DMS153 (cell line): ENCODE results near the gene OR8K3.
A peak's percentile ranks its signal among the peaks of the same experiment; 100 is the strongest.

ENCODE experiments used
- DNase-seq: peaks from one replicate; lab custom pipeline; 2025; lab: John Stamatoyannopoulos, UW

OR8K3 gene

GRCh38 chr11:56314844-56315243, at the start of gene OR8K3:
Gene OR8K3, plus strand, starts transcription at chr11:56315144. Its CDS starts 3,163 bp downstream, at chr11:56318307.
- no peak for DNase-seq

- DNase-seq, result peak; percentile 42
Observed at GRCh38 chr11:56271092-56271491, 43.9 kb upstream of the OR8K3 start.

GRCh38 chr11:56273854-56274253, 41.1 kb upstream of the OR8K3 start, which contains the start of gene OR5T1:
Gene OR5T1, plus strand, starts transcription at chr11:56274154. Its CDS starts 1,485 bp downstream, at chr11:56275639.
- DNase-seq, result no peak

- DNase-seq, result no peak
Observed at GRCh38 chr11:56292154-56292553, 22.8 kb upstream of the OR8K3 start, which contains the start of gene OR8H1. Gene OR8H1, minus strand, starts transcription at chr11:56292254. Its CDS starts 1,192 bp downstream, at chr11:56291062.

- no peak for DNase-seq
Observed at GRCh38 chr11:56296898-56297297, 18.0 kb upstream of the OR8K3 start.

GRCh38 chr11:56307836-56308235, 7.1 kb upstream of the OR8K3 start:
- DNase-seq, result no peak

- no peak for DNase-seq
Observed at GRCh38 chr11:56331861-56332491, 17.0 kb downstream of the OR8K3 start.

- DNase-seq, result no peak
Observed at GRCh38 chr11:56333156-56333555, 18.2 kb downstream of the OR8K3 start.

GRCh38 chr11:56340289-56340688, 25.3 kb downstream of the OR8K3 start:
- DNase-seq, result no peak

GRCh38 chr11:56345739-56346138, 30.8 kb downstream of the OR8K3 start, which contains the start of gene OR8K1:
Gene OR8K1, plus strand, starts transcription at chr11:56346039. Its CDS starts 0 bp downstream, at chr11:56346039.
- DNase-seq, result no peak

- DNase-seq, result no peak
Observed at GRCh38 chr11:56353991-56354390, 39.0 kb downstream of the OR8K3 start, which contains the start of gene OR8J1. Gene OR8J1, plus strand, starts transcription at chr11:56354291. Its CDS starts 5,956 bp downstream, at chr11:56360247.
